Activated CD4-positive, alpha-beta T cell treated with anti-CD3 and anti-CD28 coated beads, Interleukin-2, Interleukin-4, amounts not matched to agents 100 ng/mL and 50 ng/mL, durations not matched to agents 16 hours and 8 hours (primary cell): ENCODE measurements around the gene SLC35G2.
A peak's percentile ranks its signal among the peaks of the same experiment; 100 is the strongest.
"Not testable (repeated sequence)": the region's sequence is repeated elsewhere in the genome, so short reads cannot be mapped to it uniquely, and the experiment has no call there.

Experiments
- DNase-seq: peaks from one replicate; pipeline ENCODE4 v3.0.0-alpha.2; 2020; ENCODE audit warnings: low spot score

SLC35G2 gene

DNA sequence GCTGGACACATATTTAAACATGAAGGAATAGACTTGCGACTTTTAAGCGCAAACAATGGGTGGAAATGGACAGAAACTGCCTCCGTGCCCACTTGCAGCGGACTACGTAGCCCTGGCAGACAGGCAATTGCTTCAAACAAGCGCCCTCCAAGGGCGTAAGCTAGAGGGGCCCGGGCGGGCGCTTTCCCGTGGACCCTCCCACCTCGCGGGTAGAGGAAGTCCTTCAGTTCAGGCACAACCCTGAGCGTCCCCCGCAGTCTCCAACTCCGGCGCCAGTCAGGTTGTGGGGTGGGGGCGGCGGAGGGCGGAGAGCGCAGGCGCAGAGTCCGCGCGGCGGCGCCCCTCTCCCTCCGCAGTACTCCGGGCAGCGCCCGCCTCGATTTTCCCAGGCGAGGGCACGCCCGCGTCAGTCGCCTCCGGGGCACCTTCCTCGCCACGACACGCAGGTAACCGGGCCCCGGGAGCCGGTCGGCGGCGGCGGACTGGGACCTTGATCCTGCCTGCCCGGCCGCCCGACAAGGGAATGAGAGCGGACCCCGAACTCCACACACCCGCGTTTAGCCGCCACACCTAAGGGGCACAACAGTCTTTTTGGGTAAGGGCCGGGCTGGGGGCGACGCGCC is at the start of gene SLC35G2:
Gene SLC35G2, plus strand, starts transcription at position 358 of the 623 bp plus-strand sequence. CDS start 35,335 bp downstream, outside the sequence.
- no peak for DNase-seq

DNA sequence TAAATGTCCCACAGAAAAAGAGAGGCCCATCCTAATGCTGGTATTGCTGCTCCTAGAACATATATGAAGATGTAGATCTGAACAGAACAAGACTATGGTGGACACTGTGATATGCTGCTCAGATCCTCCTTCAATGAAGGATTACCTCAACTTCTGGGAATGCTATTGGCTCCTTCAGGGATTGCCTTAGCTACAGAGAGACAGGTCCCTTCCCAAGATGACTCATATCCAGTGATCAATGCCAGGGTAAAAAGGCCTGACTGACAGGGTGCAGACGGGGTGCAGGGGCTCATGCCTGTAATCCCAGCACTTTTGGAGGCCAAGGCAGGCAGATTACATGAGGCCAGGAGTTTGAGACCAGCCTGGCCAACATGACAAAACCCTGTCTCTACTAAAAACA is 46.2 kb upstream of the SLC35G2 start:
- DNase-seq, result no peak

DNA sequence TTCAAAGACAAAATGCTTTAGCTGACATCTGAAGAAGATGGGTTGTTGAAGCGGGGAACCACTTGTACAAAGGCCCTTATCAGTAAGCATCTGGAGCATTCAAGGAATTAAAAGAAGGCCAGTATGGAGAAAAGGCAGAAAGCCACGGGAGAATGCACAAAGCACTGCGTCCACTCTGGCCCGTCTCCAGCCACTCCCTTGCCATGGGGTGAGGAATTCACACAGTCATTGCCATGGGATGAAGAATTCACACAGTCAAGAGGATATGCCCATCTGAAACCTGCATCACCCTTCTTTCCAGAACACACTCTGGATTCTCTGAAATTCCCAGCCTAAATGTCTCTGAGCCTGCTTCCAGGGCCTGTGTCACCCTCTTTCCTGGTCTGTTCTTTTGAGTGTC is 40.1 kb upstream of the SLC35G2 start:
- no peak for DNase-seq

- DNase-seq, result no peak
These were observed 38.2 kb upstream of the SLC35G2 start for GRCh38 chr3:136780741-136781140.

DNA sequence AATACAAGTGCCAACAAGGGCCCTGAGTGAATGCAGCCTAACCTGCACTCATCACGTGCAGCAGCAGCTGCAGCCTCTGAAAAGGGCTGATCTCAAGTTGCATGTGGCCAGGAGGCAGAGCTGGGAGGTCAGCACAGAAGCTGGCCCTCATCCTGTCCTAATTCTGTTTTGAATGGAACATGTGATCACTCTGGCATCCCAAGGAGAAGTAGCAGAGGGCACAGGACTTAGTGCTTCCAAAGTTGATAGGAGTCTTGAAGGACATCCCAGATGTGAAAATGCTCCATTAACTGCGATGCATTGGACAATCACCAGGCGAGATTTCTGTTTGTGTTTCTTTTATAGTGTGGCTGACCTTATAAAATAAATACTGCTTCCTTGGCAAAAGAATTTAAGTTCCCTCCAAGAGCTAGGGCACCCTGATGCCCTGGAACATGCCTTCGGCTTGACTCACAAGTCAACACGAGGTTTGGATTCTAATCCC is 35.2 kb upstream of the SLC35G2 start:
- no peak for DNase-seq

DNA sequence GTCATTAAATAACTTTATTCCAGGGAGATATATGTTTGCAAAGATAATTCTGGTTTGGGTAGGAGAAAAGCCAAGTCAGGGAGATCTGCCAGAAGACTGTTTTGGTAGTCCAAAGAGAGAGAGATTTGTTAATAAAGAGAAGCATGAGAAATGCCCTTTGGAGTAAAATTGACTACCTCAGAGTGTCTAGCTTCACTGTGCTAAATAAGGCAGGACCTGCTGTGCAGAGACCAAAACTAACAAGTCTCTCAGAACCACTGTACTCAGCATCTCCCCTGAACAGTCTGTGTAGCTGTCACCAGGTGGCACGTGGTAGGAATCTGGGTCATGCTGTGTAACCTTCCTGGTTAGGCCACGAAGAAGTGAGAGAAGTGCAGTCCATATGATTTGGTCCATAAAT is 31.6 kb upstream of the SLC35G2 start:
- DNase-seq, result peak; percentile 52

- DNase-seq, result no peak
These were observed 30.8 kb upstream of the SLC35G2 start for GRCh38 chr3:136788154-136788553.

DNA sequence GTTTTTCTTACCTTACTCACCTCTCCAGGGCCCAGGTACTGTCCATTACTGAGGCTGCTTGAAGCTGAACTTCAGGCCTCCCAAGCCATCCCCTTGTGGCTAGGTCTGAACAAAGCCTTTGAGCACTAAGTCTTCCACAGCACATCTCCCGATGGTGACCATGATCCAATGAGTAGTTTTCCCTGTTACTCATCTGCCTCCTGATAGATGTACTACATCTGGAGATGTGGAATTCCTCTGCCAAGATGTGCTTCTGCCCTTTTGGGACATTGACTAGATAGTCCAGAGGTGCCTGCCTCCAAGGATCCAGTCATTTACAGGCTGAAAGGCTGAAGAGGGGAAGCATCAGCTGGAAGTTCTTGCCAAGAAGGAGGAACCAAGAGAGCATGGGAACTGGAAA is 28.9 kb upstream of the SLC35G2 start:
- no peak for DNase-seq

DNA sequence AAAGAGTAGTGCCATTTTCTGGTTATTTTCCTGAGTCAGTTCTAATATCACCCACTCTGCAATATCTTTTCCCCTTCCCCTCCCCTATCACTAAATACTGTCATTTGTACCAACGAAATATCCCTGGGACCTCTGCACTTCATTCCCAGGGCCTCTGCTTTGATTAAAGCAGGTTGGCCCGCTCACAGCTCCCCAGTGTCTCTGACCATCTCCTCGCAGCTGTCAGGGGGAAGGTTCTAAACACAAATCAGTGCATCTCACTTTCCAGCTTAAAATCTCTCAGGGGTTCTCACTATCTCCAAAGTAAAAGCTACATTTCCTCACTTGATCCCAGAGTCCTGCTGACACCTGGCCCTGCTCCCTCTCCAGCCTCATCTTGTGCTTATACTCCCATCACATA is 28.1 kb upstream of the SLC35G2 start:
- no peak for DNase-seq

DNA sequence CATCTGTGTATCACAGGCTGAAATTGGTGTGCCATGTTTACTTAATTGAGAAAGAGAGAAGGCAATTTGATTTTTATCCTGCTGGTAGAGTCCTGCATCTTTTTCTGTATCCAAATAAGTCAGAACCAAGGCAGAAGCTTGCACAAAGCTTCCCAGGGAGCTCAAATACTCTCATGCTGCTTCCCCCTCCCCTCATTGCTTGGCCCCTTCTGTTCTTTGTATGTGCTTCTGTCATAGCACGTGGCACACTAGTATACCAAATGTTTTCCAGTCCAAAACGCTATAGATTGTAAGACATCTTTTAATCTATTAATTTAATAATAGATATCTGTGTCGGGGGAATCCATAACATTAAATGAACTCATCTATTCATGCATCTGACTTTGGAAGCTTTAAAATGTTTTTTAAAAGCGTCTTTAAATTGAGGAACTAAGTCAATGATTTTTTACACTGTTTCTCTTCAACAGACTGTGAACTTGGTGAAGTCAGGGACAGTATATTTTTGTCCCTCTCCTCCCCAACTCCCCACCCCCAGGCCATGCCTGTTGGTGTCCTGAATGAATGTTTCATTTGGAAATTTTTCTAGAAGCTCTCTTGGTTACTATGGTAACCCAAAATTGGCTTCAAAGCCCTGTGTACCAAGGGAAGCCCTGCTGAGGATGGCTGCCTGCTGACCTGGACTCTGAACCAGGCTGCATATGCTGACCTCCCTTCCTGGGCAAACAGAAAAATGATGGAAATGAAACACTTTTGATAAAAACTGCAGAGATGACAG is 26.2 kb upstream of the SLC35G2 start:
- no peak for DNase-seq

GRCh38 chr3:136801146-136801545 is 17.8 kb upstream of the SLC35G2 start:
- DNase-seq, result not testable (repeated sequence)

DNA sequence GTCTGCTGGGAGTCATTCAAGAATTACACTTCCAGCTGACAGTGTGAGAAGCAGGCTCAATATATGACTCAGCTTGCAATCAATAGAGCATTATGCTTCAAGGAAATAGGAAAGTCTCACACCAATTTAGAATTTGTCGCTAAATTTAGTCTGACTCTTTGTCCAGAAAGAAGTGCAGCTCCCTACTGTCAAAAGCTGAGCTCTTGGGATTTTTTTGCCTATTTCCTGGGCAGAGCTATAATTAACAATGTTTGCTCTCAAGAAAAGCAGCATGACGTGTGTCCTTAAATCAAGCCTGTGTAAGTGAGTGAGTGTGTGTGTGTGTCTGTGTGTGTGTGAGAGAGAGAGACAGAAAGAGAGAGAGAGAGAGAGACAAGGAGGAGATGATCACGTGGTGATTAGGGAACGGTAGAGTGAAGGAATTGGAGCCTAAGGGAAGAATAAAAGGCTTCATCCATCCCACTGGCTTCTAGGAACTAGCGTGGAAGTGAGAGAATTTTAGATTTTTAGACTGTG is 16.4 kb upstream of the SLC35G2 start:
- no peak for DNase-seq

GRCh38 chr3:136804141-136804540 is 14.8 kb upstream of the SLC35G2 start:
- DNase-seq, result no peak

- no peak for DNase-seq
These were observed 14.1 kb upstream of the SLC35G2 start for GRCh38 chr3:136804813-136805212.

DNA sequence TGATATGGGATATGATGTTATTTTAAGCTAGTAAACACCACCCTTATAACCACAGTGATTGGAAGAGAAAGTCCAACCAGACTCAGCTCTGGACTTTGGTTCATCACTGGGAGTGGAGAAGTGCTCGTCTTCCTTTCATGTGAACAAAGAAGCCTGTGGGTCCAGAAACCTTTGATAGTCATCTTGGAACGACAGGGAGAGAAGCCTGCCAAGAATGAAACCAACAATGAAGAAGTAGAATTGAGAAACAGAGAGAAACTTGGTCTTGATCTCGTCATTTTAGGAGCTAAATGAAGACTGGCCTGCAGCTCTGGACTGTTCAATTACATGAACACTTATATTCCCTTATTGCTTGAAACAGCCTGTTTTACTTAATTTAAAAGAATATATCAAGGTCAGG is 13.1 kb upstream of the SLC35G2 start:
- no peak for DNase-seq

DNA sequence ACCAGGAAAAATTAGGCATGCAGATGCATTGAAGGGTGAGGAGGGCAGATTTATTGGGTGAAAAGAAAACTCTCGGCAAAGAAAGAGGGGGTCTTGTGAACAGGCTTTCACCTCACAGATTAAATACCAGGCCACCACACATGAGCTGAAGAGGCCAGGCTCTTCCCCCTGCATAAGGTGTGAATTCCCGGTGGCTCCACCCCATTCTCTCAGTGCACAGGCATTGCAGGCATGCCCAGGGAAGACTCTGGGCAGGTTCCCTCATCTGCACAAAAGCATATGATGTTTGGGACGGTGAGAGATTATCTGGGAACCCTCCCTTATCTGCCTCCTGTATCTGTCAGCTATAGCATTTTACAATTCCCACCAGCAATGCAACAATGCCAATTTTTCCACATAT is 7.2 kb upstream of the SLC35G2 start:
- no peak for DNase-seq

DNA sequence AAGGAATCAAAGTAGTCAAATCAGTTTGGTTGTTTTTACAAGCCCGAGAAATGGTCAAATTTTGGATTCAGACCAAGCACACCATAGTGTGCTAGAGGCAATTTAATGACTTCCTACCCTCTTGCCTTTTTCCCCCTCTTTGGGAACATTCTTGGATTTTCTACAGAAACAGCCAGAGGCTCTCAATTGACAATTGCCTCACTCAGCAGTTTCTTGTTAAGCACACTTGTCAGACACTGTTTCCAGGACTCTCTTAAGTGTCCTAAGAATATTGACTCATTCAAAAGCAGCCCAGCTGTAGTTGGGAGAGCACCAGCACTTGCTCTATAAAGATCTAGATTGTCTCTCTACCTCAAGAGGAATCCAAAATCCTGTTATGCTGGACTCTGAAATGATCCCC is 1.5 kb upstream of the SLC35G2 start:
- no peak for DNase-seq

GRCh38 chr3:136818191-136818768 is 646 bp upstream of the SLC35G2 start:
- DNase-seq, result no peak

GRCh38 chr3:136819392-136819730 is 435 bp downstream of the SLC35G2 start:
- no peak for DNase-seq

GRCh38 chr3:136819731-136820679 is 1.1 kb downstream of the SLC35G2 start:
- DNase-seq, result no peak

- DNase-seq, result no peak
These were observed 12.5 kb downstream of the SLC35G2 start for GRCh38 chr3:136831461-136831860.
